Left forelimb (tissue), 1 donor: ENCODE data around the gene GRID2.

ENCODE experiments used
- DNase-seq: peaks from one replicate; pipeline ENCODE4 v3.0.0-alpha.2; 2018; ENCODE audit warnings: low spot score

GRID2 gene

DNA sequence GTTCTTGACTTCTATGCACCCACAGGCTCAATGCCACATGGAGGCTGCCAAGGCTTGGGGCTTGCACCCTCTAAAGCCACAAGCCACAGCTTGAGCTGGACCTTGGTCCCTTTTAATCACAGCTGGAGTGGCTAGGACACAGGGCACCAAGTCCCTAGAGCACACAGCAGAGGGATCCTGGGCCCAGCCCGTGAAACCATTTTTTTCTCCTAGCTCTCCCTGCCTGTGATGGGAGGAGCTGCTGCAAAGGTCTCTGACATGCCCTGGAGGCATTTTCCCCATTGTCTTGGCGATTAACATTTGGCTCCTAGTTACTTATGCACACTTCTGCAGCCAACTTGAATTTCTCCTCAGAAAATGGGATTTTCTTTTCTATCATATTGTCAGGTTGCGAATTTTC, 410.9 kb downstream of the GRID2 start:
- no peak for DNase-seq

DNA sequence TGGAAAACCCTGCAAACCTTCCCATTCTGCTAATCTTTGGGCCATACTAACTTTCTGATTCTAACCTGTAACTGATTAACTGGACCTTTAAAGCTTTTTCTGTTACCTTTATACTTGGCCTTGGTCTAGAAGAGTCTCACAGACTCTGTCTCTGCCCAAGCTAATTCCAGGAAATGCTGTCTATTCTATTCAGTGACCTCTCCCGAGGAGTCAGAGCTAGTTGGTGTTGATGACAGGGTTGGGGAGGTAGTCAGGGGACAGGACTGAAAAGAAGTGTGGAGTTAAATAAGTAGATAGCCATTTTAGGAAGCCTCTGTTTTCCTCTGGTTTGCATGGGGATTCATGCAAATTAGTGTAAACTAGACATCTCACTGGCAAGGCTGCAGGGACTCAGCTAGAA, 429.5 kb downstream of the GRID2 start:
- DNase-seq, result no peak

DNA sequence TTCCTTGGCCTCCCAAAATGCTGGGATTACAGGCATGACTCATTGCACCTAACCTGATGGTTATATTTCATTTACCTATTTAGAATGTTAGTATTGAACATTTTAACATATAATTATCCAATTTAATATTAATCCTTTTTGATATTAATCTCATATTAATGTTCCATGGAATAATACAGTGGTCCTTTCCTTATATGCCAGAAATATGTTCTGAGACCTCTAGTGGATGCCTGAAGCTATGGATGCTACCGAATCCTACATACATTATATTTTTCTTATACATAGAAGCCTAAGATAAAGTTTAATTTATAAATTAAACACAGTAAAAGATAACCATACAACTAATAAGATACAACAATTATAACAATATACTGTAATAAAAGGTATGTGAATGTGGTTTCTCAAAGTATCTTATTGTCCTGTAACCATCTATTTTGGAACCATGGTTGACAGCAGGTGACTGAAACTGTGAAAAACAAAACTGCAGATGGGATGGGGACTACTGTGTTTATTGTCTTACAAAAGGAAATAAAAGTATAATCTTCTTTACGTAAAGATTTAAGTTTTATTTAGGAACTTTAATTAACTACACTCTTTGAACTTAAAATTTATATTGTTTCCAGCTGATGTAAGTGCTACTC, 431.4 kb downstream of the GRID2 start:
- DNase-seq, result no peak

GRCh38 chr4:92760433-92760832, 456.7 kb downstream of the GRID2 start:
- no peak for DNase-seq

- no peak for DNase-seq
These were observed 472.3 kb downstream of the GRID2 start for GRCh38 chr4:92776080-92776479.

DNA sequence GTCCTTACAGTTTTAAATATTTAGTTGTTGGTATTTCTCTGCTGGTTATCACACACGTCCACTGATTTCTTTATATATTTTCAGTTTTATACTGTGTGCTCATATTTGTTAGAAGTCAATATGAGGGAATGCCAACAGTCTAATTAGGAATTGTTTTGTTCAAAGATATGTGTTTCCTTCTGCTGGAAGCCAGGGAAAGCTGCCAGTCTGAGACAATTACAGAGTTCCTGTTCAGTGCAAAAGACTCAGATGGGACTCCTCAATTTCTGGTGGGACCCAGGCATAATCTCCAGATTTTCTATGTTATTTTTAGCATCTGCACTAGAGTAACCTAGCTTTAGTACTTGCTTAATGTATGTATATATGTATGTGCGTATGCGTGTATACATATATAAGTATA, 486.0 kb downstream of the GRID2 start:
- no peak for DNase-seq

DNA sequence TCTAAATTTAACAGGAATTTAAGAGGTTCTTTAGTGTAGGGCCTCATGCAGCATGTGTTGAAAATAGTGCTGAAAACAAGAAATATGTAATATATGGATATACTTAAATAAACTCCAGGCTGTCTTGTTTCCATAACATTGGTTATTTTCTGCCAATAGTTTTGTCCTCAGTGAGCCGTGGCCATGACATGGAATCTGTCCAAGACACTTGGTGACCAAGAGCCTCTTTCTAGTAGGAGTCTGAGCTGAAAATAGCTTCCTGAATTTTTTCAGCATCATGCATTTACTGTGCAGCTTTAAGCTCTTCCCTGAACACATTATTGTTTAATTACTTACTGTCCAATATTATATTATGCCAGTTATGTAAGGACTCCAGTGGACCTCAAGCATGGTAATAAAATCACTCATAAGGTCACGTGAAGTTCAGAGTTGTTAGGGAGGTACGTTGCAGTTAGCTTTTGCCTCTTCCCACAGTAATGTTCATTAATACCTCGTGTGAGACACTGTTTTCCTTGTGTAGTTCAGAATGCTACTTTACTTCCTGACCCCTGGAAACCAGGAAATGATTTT, 488.2 kb downstream of the GRID2 start:
- no peak for DNase-seq

DNA sequence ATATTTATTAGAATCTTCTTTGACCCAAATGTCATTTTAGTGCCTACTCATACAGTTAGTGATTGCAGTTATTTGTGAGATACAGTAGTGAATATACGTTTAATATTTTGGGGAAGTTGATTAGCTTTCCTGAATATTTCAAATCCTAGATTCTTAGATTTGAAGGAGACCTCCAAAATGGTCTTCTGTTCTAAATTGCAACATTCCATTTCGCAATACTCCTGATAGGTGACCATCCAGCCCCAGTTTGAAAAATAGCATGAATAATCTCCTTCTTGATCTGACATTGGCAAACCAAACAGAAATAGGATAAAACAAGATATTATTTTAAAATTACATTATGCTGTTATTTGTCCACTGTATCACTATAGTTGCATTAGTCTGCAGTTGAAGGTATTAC, 505.6 kb downstream of the GRID2 start:
- DNase-seq, result no peak

- no peak for DNase-seq
These were observed 508.9 kb downstream of the GRID2 start for GRCh38 chr4:92812652-92813051.

GRCh38 chr4:92814677-92815076, 510.9 kb downstream of the GRID2 start:
- no peak for DNase-seq

- DNase-seq, result no peak
These were observed 521.5 kb downstream of the GRID2 start for GRCh38 chr4:92825256-92825655.

DNA sequence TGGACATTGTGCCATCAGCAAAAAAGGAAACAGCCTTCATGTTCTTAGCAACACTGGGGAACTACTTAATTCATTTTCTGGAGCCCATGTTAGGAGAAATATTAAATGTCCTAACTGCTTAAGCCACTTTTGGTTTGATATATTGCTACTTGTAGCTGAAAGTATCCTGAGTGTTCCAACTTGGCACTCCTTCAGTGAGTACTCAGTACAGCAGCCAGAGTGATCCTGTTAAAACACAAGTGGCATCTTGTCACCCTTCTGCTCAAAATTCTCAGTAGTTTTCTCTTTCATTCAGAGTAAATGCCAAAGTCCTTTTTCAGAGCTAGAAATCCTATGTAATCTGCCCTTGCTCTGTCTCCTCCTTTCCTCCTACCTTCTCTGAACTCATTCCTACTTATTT, 522.0 kb downstream of the GRID2 start:
- no peak for DNase-seq

DNA sequence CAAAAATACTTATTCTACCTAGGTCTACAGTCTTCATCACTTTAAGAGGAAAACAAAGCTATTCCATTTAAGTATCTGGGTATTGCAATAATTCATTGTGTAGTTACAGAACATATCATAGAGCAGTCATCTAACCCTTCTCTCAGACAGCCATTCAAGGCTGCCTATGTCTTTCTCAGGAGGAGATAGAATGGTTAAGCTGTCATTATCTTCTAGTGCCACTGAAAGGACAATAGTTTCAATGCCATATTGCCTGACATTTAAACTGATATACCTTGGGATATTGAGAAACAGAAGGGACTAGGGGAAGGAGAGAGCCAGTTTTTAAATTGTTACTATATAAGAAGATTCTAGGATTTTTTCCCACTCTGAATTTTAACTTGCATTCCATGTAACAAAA, 527.0 kb downstream of the GRID2 start:
- no peak for DNase-seq

- no peak for DNase-seq
These were observed 537.1 kb downstream of the GRID2 start for GRCh38 chr4:92840880-92841279.

GRCh38 chr4:92843784-92844183, 540.0 kb downstream of the GRID2 start:
- DNase-seq, result no peak

- no peak for DNase-seq
These were observed 543.3 kb downstream of the GRID2 start for GRCh38 chr4:92847026-92847425.

GRCh38 chr4:92862509-92862908, 558.7 kb downstream of the GRID2 start:
- no peak for DNase-seq

DNA sequence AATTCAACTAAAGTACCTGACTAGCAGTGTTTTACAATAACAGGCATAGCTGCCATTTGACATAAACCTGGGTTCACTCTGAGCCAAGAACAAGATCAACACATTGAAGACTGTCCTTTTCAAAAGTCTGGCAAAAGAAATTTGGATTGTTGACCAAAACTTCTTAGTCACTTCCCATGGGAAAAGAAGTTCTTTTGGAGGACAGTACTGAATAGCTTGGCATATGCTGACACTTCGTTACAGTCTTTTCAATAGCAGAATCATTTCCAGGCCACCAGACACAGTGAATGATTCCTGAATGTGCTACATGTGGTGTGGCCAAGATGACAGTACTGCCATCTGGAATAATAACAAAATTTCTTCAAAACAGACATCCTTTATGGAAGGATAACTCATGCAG, 560.3 kb downstream of the GRID2 start:
- DNase-seq, result no peak

GRCh38 chr4:92872604-92873003, 568.8 kb downstream of the GRID2 start:
- no peak for DNase-seq

DNA sequence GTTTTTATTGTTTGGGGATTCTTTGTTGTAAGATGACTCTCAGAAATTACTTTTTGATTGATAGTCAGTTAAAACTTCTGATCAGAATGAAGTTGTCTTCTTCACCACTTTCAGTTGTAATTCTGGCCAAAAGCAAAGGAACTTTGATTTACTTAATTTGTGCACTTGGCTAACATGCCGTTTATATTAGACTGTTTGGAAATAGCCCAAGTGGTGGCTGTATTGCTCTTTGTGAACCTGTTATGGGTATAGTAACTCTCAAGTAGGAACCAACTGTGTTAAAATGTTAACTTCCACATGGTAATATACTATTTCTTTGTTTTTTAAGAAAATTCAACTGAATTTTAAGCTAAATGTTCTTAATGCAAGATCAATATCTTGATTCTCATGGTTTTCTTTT, 581.9 kb downstream of the GRID2 start:
- DNase-seq, result no peak

DNA sequence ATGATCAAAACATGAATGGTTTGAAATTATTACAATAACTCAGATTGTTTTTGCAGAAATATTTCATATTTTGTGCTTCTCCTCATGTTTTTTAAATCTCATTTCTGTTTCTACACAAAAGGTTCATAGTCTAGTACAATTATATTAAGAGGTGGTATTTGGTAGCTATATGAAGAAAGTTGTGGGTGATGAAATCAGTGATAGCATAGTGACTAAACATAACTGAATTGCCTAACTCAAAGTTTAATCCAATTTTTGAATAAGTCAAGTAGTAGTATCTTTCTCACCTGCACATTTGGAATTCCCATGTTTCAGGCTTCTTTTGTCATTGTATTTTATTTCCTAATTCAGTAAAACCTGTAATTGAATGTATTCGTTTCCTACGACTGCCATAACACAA, 648.7 kb downstream of the GRID2 start:
- no peak for DNase-seq

DNA sequence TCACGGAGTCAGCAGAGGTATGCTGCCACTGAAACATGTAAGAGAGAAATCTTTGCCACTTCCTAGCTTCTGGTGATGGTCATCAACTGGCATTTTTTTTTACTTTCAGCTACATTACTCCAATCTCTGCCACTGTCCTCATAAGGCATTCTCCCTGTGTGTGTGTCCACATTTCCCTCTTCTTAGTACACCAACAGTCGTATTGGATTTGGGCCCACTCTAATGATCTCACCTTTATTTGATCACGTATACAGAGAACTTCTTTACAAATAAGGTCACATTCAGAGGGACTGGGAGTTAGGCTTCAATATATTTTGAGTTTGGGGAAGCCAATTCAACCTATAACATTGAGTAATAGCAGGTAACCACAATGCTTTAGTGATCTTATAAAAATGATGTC, 649.1 kb downstream of the GRID2 start:
- DNase-seq, result no peak

DNA sequence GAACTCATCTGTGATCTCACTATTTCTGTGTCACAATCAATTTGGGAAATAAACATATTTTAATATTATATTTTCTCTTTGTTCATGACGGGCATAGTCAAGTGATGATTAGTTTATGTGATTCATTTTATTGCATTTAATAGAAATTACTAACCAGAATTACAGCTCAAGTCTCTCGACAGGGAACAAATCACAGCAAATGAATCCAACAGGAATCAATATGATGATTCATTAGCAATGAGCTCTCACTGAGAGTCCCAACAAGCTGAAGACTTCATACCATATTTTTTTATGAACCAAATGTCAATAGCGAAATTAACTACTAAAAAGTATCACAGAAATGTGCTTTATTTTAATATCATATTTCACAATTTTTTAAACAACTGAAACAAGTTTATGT, 649.7 kb downstream of the GRID2 start:
- no peak for DNase-seq

GRCh38 chr4:92961881-92962280, 658.1 kb downstream of the GRID2 start:
- DNase-seq, result no peak
